Globus pallidus (tissue), 1 donor: ENCODE measurements around the gene DBT.

ENCODE experiments used
- DNase-seq: peaks from one replicate; pipeline ENCODE4 v3.0.0-alpha.2; 2015; ENCODE audit warnings: low spot score

Gene DBT

DNA sequence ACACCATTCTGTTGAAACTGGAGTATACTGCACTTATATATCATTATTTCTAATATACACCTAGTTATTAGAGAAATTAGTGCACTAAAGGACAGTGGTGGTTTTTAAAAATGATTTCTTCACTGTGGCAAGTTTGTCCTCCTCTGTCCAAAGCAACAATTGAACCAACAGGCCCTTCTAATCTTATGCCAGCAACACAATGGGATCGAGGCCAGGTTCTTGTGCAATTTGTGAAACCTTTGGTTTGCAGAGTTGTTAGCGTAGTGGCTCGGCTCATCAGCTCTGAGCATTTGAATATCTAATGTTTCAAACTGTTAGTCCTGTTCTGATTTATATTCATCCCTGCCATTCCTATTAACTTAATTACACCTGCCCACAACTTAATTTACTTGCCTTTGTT lies 61.7 kb downstream of the DBT start:
- DNase-seq = peak; percentile 29

DNA sequence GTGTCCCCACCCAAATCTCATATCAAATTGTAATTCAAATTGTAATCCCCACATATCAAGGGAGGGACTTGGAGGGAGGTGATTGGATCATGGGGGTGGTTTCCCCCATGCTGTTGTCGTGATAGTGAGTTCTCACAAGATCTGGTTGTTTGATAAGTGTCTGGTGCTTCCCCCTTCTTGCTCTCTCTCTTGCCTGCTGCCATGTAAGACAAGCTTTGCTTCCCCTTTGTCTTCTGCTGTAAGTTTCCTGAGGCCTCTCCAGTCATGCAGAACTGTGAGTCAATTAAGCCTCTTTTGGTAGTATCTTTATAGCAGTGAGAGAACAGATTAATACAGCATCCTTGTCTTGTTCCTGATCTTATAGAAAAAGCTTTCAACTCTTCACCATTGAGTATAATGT lies 65.1 kb downstream of the DBT start:
- DNase-seq = no peak

DNA sequence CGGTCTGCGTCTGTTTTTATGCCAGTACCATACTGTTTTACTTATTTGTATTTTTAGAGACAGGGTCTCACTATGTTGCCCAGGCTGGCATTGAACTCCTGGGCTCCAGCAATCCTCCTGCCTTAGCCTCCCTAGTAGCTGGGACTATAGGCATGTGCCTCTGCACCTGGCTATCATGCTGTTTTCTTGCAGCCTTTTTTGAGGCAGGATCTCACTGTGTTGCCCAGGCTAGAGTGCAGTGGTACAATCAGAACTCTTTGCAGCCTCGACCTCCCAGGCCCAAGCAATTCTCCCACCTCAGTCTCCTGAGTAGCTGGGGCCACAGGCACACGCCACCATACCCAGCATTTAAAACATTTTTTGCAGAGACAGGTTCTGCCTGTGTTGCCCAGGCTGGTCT lies 66.3 kb downstream of the DBT start:
- no peak for DNase-seq

DNA sequence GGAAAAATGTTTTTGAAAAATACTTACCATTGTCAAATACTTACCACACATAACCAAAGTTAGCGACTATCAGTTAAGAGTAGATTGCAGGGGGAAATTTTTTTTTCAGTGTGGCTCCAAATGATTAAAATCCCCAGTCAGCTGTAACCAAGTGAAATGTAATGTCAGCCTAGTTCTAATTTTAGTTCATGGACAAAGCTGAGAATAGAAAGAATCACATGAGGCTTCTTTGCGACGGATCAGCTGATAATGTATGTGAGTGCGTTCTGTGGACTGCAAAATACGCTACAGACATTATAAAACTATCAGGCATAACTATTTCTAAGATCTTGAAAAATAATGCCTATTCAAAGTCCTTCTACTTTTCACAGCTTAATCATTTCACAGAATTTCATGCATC lies 71.5 kb downstream of the DBT start, which contains the start of gene LRRC39:
Gene LRRC39 (minus strand): TSS at position 166 of the 400 bp plus-strand sequence. CDS start 9,740 bp downstream, outside the sequence.
- no peak for DNase-seq

DNA sequence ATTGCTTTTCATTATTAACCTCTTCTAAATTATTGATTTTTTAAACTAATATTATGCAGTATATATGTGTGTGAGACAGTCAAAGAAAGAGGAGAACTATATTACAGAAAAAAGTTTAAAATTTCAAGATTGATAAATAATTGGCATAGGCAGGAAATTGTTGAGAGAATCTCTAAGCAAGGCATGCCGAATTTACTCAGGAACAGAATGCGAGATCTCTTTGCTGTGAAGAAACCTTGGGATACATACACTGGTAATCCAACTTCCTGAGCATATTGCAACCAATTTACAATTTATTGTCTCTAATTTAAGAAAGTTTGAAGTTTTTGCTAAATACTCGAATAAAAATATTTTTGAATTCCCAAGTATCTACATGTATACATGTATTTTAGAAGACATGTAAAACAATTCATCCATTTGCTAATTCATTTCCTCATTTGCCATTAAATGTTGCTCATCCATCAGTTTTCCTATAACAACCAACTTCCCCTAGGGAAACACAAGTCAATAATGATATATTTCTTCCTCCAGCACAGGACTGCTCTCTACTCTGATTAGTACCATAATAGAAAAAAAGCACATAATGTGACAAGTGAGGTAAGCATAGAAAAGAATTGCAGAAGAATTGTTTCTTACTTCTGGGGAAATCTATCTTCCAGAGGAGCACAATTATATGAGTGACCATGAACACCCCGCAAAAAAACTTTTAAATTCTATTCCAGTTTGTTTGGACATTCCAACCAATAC lies 72.2 kb downstream of the DBT start:
- DNase-seq = no peak

DNA sequence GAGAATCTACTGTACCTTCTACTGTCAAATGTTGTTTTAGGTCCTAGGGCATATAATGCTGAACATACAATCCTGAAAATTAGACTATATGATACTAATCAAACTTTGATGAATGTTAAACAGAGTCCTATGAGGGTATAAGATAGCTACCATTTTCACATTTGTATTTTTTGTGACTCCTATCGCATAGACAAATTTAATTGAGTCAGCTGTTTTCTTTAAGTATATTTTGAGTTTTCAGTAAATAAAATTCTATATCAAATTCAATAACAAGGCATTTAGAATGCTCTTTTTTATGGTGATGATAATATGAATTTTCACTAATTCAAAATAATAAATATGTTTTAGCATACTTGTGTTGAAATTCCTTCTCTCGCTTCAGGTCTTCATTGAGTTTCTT lies 81.6 kb downstream of the DBT start:
- no peak for DNase-seq

DNA sequence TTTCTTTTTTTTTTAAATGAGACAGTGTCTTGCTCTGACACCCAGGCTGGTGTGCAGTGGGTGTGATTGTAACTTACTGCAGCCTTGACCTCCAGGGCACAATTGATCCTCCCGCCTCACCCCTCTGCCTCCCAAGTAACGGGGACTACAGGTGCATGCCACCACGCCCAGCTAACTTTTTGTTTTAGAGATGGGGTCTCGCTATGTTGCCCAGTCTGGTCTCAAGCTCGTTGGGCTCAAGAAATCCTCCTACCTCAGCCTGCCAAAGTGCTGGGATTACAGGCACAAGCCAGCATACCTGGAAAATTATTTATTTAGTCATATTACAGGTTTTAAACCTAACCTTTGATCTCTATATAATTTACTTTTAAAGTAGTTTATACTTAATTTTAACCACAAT lies 84.9 kb downstream of the DBT start:
- DNase-seq = no peak

DNA sequence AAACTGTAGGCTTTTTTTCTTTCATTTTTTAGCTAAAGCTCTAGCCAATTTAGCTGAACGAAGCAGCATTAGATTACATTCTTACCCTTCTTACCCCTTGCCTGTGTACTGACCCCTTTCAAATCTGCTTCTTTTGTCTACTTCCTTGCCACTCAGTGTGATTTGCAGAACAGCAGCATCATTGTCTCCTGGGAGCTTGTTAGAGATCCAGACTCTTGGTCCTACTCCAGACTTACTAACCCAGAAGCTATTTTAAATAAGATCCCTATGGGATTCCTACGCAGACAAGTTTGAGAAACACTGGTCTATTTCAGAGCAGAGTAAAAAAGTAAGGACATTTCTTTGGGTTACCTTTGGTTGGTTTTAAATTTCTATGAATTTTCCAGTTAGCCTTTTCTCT lies 85.4 kb downstream of the DBT start:
- DNase-seq = peak; percentile 41

DNA sequence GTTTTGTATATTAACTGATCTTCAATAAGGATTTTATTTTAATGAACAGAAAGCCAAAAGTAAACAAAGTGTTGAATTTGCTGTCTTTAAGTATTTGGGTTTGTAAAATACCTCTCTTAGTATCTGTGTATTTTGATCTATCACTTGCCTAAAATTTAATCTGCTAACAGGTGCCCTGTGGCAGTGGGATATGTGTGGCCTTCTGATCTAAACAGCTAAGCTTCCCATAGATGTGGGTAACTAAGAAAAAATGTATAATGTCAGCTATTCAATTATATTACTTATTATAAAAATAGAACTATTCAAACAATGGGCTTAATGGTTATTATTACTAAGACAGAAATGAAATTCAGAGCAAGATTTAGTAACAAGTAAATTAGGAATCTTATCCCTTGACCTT lies 86.8 kb downstream of the DBT start:
- DNase-seq = no peak

DNA sequence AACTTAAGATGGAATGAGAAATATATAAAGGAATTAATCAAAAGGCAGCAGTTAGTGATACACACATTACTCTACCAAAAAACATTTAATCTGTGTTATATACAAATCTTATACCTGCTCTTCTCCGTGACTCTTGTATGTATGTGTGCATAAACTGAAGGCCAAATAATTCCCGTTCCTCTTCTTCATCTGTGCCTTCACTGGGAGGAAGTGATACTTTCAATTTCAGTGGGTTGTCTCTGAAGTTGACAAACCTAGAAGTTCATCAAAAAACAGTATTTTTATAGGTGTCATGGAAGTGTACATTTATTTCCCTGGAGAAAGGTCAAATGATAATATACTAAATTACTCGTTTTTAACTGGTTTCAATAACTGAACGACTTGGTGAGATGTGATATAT lies 97.4 kb downstream of the DBT start:
- peak; percentile 7 for DNase-seq

DNA sequence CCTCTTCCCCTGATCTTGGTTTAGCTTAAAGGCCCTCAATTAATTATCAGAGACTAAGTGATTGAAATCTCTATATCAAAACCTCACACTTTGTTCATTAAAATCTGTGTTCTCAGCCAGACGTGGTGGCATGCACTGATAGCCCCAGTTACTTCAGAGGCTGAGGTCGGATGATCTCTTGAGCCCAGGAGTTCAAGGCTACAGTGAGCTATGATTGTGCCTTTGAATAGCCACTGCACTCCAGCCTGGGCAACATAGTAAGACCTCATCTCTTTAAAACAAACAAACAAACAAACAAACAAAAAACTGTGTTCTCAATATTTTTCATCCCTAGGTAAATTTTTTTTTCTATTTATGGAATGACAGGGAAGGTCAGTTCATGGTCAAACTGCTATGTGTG lies 98.0 kb downstream of the DBT start:
- no peak for DNase-seq

DNA sequence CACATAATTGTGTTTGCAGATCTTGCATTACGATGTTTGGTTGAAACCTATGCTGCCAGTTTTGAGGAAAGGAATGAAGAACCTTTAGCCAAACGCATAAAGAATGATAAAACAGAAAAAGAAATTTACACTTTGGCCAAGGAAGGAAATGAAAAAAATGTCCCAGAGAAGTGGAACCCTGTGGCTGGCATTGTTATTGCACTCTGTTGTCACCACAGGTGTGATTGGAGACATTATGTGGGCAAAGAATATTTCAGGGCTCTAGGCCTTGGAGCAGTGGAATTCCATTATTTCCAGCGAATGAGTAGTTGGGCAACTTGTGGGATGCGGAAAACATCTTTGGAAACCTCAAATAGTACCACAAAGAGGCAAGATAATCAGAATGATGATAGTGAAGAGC lies 101.8 kb downstream of the DBT start:
- DNase-seq = no peak

DNA sequence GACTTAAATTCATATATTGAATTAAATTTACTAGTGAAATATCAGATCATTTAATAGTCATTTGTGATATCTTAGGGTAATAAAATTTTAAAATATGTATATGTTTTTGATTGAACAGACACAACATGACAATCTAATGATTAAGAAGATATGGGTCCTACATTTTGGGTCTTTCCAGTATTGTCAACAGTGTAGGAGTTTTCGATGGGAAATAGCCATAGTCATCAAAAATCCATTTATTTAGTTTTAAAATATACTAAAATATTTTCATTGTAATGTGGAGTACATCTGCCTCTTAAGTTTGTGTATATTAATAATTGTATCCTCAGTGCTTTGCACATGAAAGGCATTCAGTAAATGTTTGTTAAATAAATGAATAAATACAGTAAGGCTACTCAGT lies 102.7 kb downstream of the DBT start:
- no peak for DNase-seq

DNA sequence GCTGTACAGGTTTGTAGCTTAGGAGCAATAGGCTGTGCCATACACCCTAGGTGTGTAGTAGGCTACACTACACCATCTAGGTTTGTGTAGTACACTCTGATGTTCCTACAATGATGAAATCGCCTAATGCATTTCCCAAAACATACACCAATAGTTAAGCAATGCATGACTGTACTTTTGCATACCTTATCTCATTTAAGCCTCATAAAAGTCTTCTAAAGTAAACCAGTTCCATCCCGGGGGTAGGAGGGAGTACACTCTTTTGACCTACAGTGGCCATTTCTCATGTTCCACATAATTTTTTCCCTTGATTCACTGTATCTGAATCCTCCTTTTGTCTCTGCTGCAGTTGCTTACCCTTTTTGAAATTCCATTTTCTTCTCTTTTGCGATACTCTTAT lies 104.5 kb downstream of the DBT start:
- no peak for DNase-seq

DNA sequence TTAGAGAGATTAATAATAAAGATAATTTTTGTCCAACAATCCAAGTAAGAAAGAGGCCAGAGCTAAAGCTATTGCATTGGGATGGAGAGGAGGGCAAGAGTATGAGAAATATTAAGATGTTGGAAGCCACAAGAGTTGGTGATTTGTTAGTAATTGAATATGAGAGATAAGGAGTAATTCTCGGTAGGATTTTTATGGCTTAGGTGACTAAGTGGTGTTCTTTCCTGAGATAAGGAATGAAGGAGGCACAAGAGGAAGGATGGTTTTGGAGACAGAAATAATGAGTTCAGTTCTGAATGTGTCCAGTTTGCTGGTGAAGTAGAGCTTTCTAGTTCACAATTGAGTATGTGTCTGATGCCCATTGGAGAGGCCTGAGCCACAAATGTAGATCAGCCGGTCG lies 107.3 kb downstream of the DBT start:
- DNase-seq = no peak

DNA sequence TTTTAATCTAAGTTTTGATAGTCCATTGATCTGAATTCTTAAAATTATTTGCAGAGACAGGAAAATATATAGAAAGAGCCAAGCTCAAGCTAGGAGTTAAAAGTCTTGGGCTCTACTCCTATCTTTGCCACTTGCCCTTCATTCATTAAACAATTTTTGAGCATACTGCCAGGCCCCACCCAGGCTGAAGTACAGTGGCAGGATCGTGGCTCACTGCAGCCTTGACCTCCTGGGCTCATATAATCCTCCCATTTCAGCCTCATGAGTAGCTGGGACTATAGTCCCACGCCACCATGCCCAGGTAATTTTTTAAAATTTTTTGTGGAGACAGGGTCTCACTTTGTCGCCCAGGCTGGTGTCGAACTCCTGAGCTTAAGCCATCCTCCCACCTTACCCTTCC lies 108.4 kb downstream of the DBT start:
- DNase-seq = no peak

DNA sequence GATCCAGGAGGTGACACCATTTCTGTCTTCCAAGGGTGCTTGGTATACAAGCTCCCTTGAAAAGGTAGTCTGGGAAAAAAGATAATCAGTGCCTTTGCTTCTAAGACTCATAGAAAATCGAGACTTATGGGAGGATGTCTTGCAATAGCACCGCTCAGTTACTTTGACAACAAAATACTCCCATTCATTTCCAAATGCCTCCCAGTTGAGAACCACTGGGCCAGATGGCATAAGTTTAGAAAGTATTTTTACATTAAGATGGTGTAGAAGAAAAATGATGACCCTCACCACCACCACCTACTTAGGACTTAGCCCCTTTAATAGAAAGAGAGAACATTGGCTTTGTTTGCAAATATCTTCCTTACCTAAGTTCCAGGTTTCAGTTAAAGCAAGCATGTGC lies 112.0 kb downstream of the DBT start:
- no peak for DNase-seq
